GM12873 (cell line): ENCODE data around the gene PPFIBP1.

Experiments
- CTCF ChIP-seq: IDR thresholded peaks from 2 replicates; pipeline ENCODE4 v1.5.1; 2012; ENCODE audit warnings: low read depth, mild to moderate bottlenecking, moderate library complexity, low read length, control low read depth; ENCODE audit not compliant: insufficient read depth; ENCODE audit errors: missing control alignments

Gene PPFIBP1

DNA sequence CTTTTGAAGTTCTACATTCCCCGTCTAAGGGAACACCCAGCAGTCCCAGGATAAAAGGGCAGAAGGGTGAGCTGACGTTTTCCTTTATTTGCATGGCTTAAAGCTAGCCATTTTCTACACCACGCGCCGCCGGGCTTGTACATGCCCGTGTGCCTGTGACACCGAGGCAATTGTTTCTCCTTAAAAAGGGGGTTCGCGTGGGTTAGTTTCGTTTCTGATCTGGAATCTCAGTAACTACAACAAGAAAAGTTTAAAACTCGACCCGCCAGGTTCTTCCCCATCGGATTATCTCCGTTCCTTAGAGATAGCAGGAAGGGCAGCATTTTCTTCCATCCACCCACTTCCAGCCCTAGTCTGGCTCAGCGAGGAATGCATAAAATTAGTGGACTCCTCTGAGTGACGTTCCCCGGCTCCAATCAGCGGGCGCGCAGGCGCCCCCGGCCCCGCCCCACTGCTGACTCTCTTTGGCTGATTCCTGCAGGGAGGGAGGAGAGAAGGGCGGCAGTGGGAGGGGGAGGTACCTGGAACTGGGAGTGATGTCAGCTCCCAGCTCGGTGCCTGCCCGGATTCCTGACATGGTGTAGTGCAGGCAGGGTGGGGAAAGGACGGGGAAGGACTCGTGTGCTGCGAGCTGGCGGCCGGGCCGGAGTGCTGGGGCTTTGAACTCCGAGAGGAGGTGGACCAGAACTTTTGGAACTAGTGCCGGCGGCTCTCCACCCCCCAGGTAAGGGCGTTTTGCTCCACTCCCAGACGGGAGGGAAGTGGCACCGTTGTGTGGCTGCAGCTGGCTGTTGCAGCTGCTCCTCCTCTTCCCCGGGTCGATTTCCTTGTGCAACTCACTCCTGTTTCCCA lies at the start of gene PPFIBP1:
PPFIBP1 (plus strand) TSS at position 565 of the 852 bp plus-strand sequence. CDS start 109,191 bp downstream, outside the sequence.
- peak; percentile 42 for TF ChIP-seq CTCF

DNA sequence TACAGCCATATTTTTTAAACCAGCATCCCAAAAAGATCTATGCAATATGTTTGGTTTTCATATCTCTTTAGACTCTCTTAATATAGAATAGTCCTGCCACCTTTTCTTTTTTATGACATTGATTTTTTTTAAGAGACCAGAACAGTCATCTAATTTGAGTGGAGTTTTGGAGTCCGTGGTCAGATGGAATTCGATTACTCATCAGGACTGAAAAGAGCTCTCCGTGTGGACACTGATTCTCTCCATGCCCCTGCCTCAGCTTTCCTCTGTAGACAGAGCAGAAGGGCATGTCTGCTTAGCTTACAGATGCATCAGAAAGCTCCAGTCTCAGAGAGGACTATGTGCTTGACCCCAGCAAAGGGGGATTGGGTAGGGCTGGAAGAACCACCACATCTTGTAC lies 49.7 kb upstream of the PPFIBP1 start:
- TF ChIP-seq CTCF: no peak

DNA sequence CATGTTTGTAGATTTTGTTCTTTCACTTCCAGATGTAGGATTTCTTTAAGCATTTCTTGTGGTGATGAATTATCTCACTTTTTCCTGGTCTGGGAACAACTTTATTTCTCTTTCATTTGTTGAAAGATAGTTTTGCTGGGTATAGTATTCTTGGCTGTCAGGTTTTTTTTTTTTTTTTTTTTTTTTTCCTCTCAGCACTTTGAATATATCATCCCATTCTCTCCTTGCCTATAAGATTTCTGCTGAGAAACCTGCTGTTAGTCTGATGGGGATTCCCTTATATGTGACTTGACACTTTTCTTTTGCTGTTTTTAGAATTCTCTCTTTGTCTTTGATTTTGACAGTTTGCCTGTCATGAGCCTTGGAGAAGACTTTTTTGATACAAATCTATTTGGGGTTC lies 47.0 kb upstream of the PPFIBP1 start:
- TF ChIP-seq CTCF: no peak

DNA sequence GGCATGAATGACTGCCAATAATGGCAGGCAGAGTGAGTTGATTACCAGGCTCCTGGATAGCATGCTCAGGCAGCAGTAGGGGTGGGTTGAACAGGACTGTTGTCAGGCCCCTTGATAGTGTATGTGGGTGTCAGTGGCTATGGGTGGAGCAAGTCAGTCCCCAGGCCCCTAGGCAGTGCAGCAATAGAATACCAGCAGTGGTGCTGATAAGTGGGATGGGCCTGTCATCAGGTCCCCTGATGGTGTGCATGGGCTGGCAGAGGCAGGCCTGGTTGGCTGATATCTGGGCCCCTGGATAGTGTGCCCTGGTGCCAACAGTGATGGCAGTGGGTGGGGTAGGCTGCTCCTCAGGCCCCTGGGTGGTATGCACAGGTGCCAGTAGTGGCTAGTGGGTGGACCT lies 45.1 kb upstream of the PPFIBP1 start:
- TF ChIP-seq CTCF: no peak

- TF ChIP-seq CTCF: no peak
These were observed 44.0 kb upstream of the PPFIBP1 start for GRCh38 chr12:27480016-27480415.

DNA sequence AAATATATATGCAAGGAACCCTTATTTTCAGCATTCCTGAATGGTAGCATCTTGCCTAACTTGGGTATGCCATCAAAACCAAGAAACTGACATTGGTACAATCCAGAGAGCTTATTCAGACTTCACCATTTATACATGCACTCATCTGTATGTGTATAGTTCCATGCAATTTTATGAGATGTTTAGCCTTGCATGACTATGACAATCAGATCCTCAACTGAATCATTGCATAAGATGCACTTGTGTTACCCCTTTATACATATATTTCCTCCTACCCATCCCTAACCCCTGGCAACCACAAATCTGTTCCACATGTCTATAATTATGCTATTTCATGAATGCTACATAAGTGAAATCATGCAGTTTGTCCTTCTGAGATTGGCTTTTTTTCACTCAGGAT lies 37.0 kb upstream of the PPFIBP1 start:
- TF ChIP-seq CTCF: no peak

DNA sequence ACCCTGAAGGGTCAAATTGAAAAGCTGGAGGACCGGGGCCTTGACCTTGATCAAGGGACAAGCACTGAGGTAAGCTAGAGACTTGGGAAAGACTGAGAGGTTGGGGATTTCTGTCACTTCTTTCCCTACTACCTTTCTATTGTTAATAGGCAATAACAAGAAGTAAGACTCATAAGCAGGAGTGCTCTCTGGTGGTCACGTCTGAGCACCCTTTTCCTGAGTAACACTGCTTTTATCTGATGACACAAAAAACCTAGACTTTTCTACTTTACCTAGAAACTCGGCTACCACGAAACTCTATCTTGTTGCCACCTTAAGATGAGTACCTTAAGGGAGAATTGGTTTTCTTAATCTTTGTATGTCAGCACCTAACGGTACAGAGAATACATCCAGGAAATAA lies 35.5 kb upstream of the PPFIBP1 start:
- TF ChIP-seq CTCF: no peak
